HepG2 (cell line): ENCODE data around the gene FUT3. TPM values are rescaled to one million over a fixed set of nuclear protein-coding genes. Genes with fewer than 3 reads are reported as not detected.

ENCODE experiments used
- AFF4 ChIP-seq: sonication (generic); formaldehyde crosslinking; IDR thresholded peaks from 2 replicates; pipeline ENCODE4 v1.4.0; 2020; ENCODE audit warnings: missing genetic modification reagents
- ATF5 ChIP-seq: sonication (generic); formaldehyde crosslinking; IDR thresholded peaks from 2 replicates; pipeline ENCODE4 v1.4.0; 2020; ENCODE audit warnings: mild to moderate bottlenecking, low read depth, missing genetic modification reagents
- ATF7-NPFF ChIP-seq: sonication (generic); formaldehyde crosslinking; IDR thresholded peaks from 2 replicates; pipeline ENCODE4 v1.8.1; 2023; ENCODE audit warnings: mild to moderate bottlenecking, low read depth, missing genetic modification reagents, moderate library complexity
- IKZF1 ChIP-seq: fragments of 450-650 bp; IDR thresholded peaks from 2 replicates; pipeline ENCODE4 v1.7.1; 2016
- MAFK ChIP-seq, 2 experiments: IDR thresholded peaks in 1 of 2; conservative IDR thresholded peaks in 1 of 2; 2 replicates each; pipeline ENCODE4 v1.6.1; 2011; ENCODE audit warnings: improper control_type of control experiment in 2 of 2, low read length in 2 of 2
- MAZ ChIP-seq, 2 experiments: sonication (generic) in 1 of 2; formaldehyde crosslinking in 1 of 2; IDR thresholded peaks; 2 replicates each; pipeline versions ENCODE4 v1.5.0 to v1.6.1; 2012 to 2020; ENCODE audit warnings: low read depth in 2 of 2, mild to moderate bottlenecking in 2 of 2, borderline replicate concordance in 1 of 2, improper control_type of control experiment in 1 of 2, low read length in 1 of 2, missing genetic modification reagents in 1 of 2, moderate library complexity in 1 of 2
- MBNL3 ChIP-seq: fragments of 250-450 bp; sonication (Bioruptor Pico); conservative IDR thresholded peaks from 2 replicates; pipeline ENCODE4 v1.8.0; 2022; ENCODE audit warnings: mild to moderate bottlenecking, inconsistent platforms
- MYC ChIP-seq: sonication (generic); formaldehyde crosslinking; IDR thresholded peaks from 2 replicates; pipeline ENCODE4 v1.9.0; 2021; ENCODE audit warnings: missing genetic modification reagents, borderline replicate concordance
- NR1H2 ChIP-seq: sonication (generic); formaldehyde crosslinking; IDR thresholded peaks from 2 replicates; pipeline ENCODE4 v1.8.1; 2022; ENCODE audit warnings: low read depth, missing genetic modification reagents, borderline replicate concordance
- NR2C2 ChIP-seq: sonication (generic); formaldehyde crosslinking; IDR thresholded peaks from 2 replicates; pipeline ENCODE4 v1.4.0; 2020; ENCODE audit warnings: missing genetic modification reagents, mild to moderate bottlenecking, moderate library complexity, borderline replicate concordance
- PLSCR1 ChIP-seq: sonication (generic); formaldehyde crosslinking; IDR thresholded peaks from 2 replicates; pipeline ENCODE4 v1.5.0; 2020; ENCODE audit warnings: missing genetic modification reagents, mild to moderate bottlenecking, borderline replicate concordance
- PTBP1 ChIP-seq: fragments of 200-400 bp; formaldehyde crosslinking; IDR thresholded peaks from 2 replicates; pipeline ENCODE4 v1.6.1; 2018; ENCODE audit warnings: low read length, low read depth; ENCODE audit not compliant: poor library complexity, severe bottlenecking
- RBM39 ChIP-seq: fragments of 200-400 bp; formaldehyde crosslinking; IDR thresholded peaks from one replicate; pipeline ENCODE4 v1.6.1; 2018; ENCODE audit warnings: antibody characterized with exemption, mild to moderate bottlenecking, low read depth, low read length; ENCODE audit not compliant: poor library complexity, severe bottlenecking
- REL ChIP-seq: sonication (generic); formaldehyde crosslinking; conservative IDR thresholded peaks from 2 replicates; pipeline ENCODE4 v1.8.0; 2022; ENCODE audit warnings: mild to moderate bottlenecking, missing genetic modification reagents, moderate library complexity
- TFDP1 ChIP-seq: IDR thresholded peaks from 2 replicates; pipeline ENCODE4 v1.6.1; 2016; ENCODE audit warnings: missing compliant biosample characterization, missing genetic modification reagents, borderline replicate concordance
- ZFYVE20 ChIP-seq: sonication (generic); formaldehyde crosslinking; IDR thresholded peaks from 2 replicates; pipeline ENCODE4 v1.8.0; 2023; ENCODE audit warnings: low read depth, mild to moderate bottlenecking, moderate library complexity, missing genetic modification reagents, borderline replicate concordance
- ZKSCAN8 ChIP-seq: IDR thresholded peaks from 2 replicates; pipeline ENCODE4 v1.6.1; 2016; ENCODE audit warnings: borderline replicate concordance, missing genetic modification reagents, missing compliant biosample characterization
- ZNF12 ChIP-seq: sonication (generic); formaldehyde crosslinking; IDR thresholded peaks from 2 replicates; pipeline ENCODE4 v1.5.0; 2020; ENCODE audit warnings: missing genetic modification reagents
- ZNF24 ChIP-seq: fragments of 450-650 bp; IDR thresholded peaks from 2 replicates; pipeline ENCODE4 v1.6.1; 2017; ENCODE audit warnings: antibody characterized with exemption, mild to moderate bottlenecking
- ZNF530 ChIP-seq: sonication (generic); formaldehyde crosslinking; IDR thresholded peaks from 2 replicates; pipeline ENCODE4 v1.5.0; 2020; ENCODE audit warnings: low read depth, mild to moderate bottlenecking, missing genetic modification reagents
- ZNF547 ChIP-seq: sonication (generic); formaldehyde crosslinking; IDR thresholded peaks from 2 replicates; pipeline ENCODE4 v1.5.1; 2020; ENCODE audit warnings: mild to moderate bottlenecking, missing genetic modification reagents
- ZNF556 ChIP-seq: sonication (generic); formaldehyde crosslinking; IDR thresholded peaks from 2 replicates; pipeline ENCODE4 v1.4.0; 2020; ENCODE audit warnings: mild to moderate bottlenecking, missing genetic modification reagents, borderline replicate concordance
- ZNF652 ChIP-seq: IDR thresholded peaks from 2 replicates; pipeline ENCODE4 v1.6.1; 2016; ENCODE audit warnings: low read depth, borderline replicate concordance
- polyA plus RNA-seq, 8 experiments: library from polyadenylated mRNA; depleted of rRNA in 3 of 8; stranded (reverse) in 7 of 8; unstranded in 1 of 8; fragments of >200 nt; fragmentation: Illumina TruSeq in 4 of 8; extraction: Trizol in 4 of 8; gene quantifications; 2 replicates each; pipeline versions ENCODE4 v1.2.1 to v1.2.3, GENCODE V29; 2011 to 2016; ENCODE audit warnings: low read depth in 4 of 8, missing spikeins in 1 of 8, mixed read lengths in 1 of 8; ENCODE audit not compliant: insufficient read depth in 1 of 8
- total RNA-seq, 5 experiments: library from RNA; depleted of rRNA; stranded (reverse); fragments of >200 nt; fragmentation: Illumina TruSeq; extraction: Trizol; gene quantifications; 2 replicates each; pipeline ENCODE4 v1.2.3, GENCODE V29; 2016; ENCODE audit warnings: low read depth in 1 of 5

The FUT3 gene
- total and polyA plus RNA-seq, 2 of the 13 experiments (the other 11 are each of a cell fraction or from before 2014, with no cell fraction given), result 0.53 to 1.1 TPM

GRCh38 chr19:5880604-5881078, 29.4 kb upstream of the FUT3 start (continued):
- no peak for TF ChIP-seq NR1H2 (CRISPR knock-in tag)
- no peak for TF ChIP-seq ATF5 (CRISPR knock-in tag)
- TF ChIP-seq RBM39, result peak; percentile 67
- TF ChIP-seq ZKSCAN8 (CRISPR knock-in tag), result peak; percentile 78; the same call in 1 of the 2 replicates
- peak; percentile 40; the same call in 1 of the 2 replicates for TF ChIP-seq ZNF652
- no peak for TF ChIP-seq AFF4 (CRISPR knock-in tag)
- TF ChIP-seq ATF7-NPFF (CRISPR knock-in tag), result no peak
- TF ChIP-seq ZNF530 (CRISPR knock-in tag), result no peak
- no peak for TF ChIP-seq MAFK (conservative IDR thresholded peaks at IDR 0.05 in 1 of 2, IDR thresholded peaks at IDR 0.05 in 1 of 2; ENCODE audit: low read length in 2 of 2)
- TF ChIP-seq NR2C2, result no peak
- TF ChIP-seq PLSCR1 (CRISPR knock-in tag), result no peak
- TF ChIP-seq MAZ (IDR thresholded peaks at IDR 0.05; ENCODE audit: borderline replicate concordance, low read depth, low read length), result peak; percentile 60; the same call in 1 of the 2 replicates
- TF ChIP-seq MAZ (CRISPR knock-in tag; IDR thresholded peaks at IDR 0.05; ENCODE audit: low read depth), result no peak; the same call in 1 of the 2 replicates
- TF ChIP-seq ZNF24, result 0 out of 2 replicates have a peak, but pooled peaks have one; percentile 56
- TF ChIP-seq ZNF547 (CRISPR knock-in tag), result no peak; the same call in 1 of the 2 replicates
- no peak for TF ChIP-seq PTBP1
- peak; percentile 67; the same call in 1 of the 2 replicates for TF ChIP-seq TFDP1 (CRISPR knock-in tag)
- TF ChIP-seq ZFYVE20 (CRISPR knock-in tag), result no peak
- TF ChIP-seq MYC (CRISPR knock-in tag), result peak; percentile 46; the same call in 1 of the 2 replicates
- no peak for TF ChIP-seq MBNL3
- no peak for TF ChIP-seq IKZF1
- no peak for TF ChIP-seq ZNF556
- peak; percentile 66; the same call in 1 of the 2 replicates for TF ChIP-seq ZNF12 (CRISPR knock-in tag)
- TF ChIP-seq REL (CRISPR knock-in tag), result no peak
